Measurements from ENCODE around the gene POLR1C. TPM values are rescaled to one million over a fixed set of nuclear protein-coding genes. Genes with fewer than 3 reads are reported as not detected.

POLR1C gene
- total RNA-seq, 1 donor from 2014 or later: 45.4 TPM

DNA sequence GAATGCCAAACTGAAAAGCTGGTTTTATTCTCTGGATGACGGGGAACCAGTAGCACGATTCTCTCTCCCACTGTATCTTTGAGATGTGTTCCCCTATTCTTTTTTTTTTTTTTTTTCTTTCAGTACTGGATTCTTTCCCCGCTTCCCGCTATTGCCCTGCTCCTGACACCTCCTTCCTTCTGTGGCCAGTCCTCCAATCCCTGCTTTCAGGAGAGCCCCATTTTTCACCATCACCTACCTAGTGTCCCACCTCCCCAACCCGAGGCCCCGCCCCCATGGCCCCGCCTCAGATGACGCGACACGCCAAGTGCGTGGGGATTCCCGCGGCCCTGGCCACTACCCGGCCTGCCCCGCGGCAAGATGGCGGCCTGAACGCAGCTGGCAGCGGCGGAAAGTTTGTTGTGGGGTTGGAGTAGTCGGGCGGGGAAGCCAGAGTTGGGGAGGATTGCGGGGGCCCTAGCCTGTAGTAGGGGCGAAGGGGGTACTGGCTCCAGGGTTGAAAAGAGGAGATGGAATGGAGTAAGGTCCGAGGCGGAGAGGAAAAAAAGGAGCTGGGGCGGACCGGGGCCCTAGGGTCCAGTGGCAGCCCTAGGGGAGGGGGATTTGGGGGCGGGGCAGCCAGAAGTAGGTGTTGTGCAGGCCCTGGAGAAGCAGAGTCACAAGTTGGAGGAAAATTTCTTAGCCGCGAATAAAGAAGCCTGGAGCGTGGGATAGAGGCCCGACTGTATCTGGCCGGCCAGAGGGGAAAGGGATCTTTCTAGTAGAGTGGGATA lies 39.5 kb upstream of the POLR1C start, which contains the start of gene TJAP1:
TJAP1 (plus strand) TSS at position 336 of the 773 bp plus-strand sequence. CDS start 21,432 bp downstream, outside the sequence.
- Mint-ChIP-seq H3K9me3 (ENCODE audit: low read depth) (no peaks in the 10 kb centered on the region), H3K36me3 (ENCODE audit: insufficient read depth) (peaks cover 6% of the 10 kb centered on the region), H3K4me1 (ENCODE audit: low read depth) (peaks cover 26% of the 10 kb centered on the region), H3K27ac (peak within 1 kb of the TSS; percentile 93), H3K27me3 (no peaks in the 10 kb centered on the region), H3K4me3 (ENCODE audit: low read depth) (peak within 1 kb of the TSS; percentile 78)
- peak; percentile 96 for DNase-seq (ENCODE audit: low spot score, unreplicated experiment)
- TF ChIP-seq, protein P1, sequence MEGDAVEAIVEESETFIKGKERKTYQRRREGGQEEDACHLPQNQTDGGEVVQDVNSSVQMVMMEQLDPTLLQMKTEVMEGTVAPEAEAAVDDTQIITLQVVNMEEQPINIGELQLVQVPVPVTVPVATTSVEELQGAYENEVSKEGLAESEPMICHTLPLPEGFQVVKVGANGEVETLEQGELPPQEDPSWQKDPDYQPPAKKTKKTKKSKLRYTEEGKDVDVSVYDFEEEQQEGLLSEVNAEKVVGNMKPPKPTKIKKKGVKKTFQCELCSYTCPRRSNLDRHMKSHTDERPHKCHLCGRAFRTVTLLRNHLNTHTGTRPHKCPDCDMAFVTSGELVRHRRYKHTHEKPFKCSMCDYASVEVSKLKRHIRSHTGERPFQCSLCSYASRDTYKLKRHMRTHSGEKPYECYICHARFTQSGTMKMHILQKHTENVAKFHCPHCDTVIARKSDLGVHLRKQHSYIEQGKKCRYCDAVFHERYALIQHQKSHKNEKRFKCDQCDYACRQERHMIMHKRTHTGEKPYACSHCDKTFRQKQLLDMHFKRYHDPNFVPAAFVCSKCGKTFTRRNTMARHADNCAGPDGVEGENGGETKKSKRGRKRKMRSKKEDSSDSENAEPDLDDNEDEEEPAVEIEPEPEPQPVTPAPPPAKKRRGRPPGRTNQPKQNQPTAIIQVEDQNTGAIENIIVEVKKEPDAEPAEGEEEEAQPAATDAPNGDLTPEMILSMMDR (IDR thresholded peaks at IDR 0.05; ENCODE audit: unreplicated experiment): no peak

- DNase-seq (ENCODE audit: low spot score, unreplicated experiment): no peak
- H3K4me1 Mint-ChIP-seq (ENCODE audit: low read depth): peaks cover 26% of the 10 kb centered on the region
- no peaks in the 10 kb centered on the region for H3K9me3 Mint-ChIP-seq (ENCODE audit: low read depth)
- H3K36me3 Mint-ChIP-seq (ENCODE audit: insufficient read depth): peaks cover 6% of the 10 kb centered on the region
- H3K4me3 Mint-ChIP-seq (ENCODE audit: low read depth): peak overlapping the region; percentile 78
- no peaks in the 10 kb centered on the region for H3K27me3 Mint-ChIP-seq
- peak overlapping the region; percentile 93 for H3K27ac Mint-ChIP-seq
- TF ChIP-seq, protein P1 (IDR thresholded peaks at IDR 0.05; ENCODE audit: unreplicated experiment): no peak
These were observed 38.9 kb upstream of the POLR1C start for GRCh38 chr6:43478008-43478372.

DNA sequence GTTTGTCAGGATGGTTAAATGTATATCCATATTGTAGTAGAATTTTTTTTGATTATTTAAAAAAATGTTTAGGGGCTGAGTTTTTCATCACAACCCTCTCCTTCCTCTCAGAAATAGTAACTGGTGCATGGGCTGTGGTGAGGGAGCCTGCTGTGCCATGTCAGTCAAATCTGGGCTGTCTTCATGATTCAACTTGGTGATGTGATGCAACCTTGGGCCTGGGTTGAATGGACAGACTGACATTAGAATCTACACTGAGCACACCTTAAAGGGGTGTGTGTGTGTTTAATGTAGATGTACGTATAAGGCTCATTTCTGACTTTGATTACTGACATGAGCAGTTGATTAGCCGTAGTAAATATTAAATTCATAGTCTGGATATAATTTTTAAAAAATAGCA lies 35.8 kb upstream of the POLR1C start:
- no peak overlapping the region for H3K4me3 Mint-ChIP-seq (ENCODE audit: low read depth)
- peaks cover 6% of the 10 kb centered on the region for H3K36me3 Mint-ChIP-seq (ENCODE audit: insufficient read depth)
- H3K27ac Mint-ChIP-seq: no peak overlapping the region
- H3K27me3 Mint-ChIP-seq: no peaks in the 10 kb centered on the region
- no peak for DNase-seq (ENCODE audit: low spot score, unreplicated experiment)
- no peaks in the 10 kb centered on the region for H3K9me3 Mint-ChIP-seq (ENCODE audit: low read depth)
- H3K4me1 Mint-ChIP-seq (ENCODE audit: low read depth): peaks cover 26% of the 10 kb centered on the region
- TF ChIP-seq, protein P1 (IDR thresholded peaks at IDR 0.05; ENCODE audit: unreplicated experiment): no peak

GRCh38 chr6:43481591-43482236 lies 35.2 kb upstream of the POLR1C start:
- Mint-ChIP-seq H3K27ac (peak overlapping the region; percentile 34), H3K4me1 (ENCODE audit: low read depth) (peaks cover 26% of the 10 kb centered on the region), H3K27me3 (no peaks in the 10 kb centered on the region), H3K9me3 (ENCODE audit: low read depth) (no peaks in the 10 kb centered on the region), H3K36me3 (ENCODE audit: insufficient read depth) (peaks cover 7% of the 10 kb centered on the region), H3K4me3 (ENCODE audit: low read depth) (no peak overlapping the region)
- no peak for DNase-seq (ENCODE audit: low spot score, unreplicated experiment)
- TF ChIP-seq, protein P1 (IDR thresholded peaks at IDR 0.05; ENCODE audit: unreplicated experiment): no peak

DNA sequence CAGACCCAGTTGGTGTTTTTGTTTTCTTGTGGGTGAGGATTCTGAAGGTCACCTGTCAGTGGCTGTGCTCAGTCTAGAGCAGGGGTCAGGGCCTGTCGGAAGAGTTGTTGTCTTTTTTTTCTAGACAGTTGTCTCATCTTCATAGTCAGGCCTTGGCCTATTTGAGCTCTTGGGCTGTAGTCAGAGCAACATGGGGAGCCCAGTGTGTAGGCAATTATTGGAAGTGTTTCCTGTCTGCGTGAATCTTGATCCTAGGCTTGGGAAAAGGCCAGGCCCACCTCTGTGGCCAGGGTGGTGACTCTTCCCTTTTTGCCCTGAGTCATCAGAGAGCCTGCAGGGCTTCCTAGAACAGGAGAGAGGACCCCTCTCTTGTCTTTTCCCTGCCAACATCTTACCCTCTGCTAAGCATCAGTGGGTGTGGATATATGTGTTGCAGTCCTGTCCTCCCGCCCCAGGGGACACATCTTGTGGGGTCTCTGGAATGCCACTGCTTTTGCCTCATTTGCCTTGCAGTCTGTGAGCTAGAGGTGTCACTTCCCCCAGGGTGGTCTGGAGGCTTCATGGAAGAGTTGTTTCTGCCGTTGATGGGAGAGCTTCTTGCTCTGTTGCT lies 28.1 kb upstream of the POLR1C start:
- TF ChIP-seq, protein P1 (IDR thresholded peaks at IDR 0.05; ENCODE audit: unreplicated experiment): no peak
- peaks cover 4% of the 10 kb centered on the region for H3K36me3 Mint-ChIP-seq (ENCODE audit: insufficient read depth)
- H3K9me3 Mint-ChIP-seq (ENCODE audit: low read depth): no peaks in the 10 kb centered on the region
- no peak for DNase-seq (ENCODE audit: low spot score, unreplicated experiment)
- H3K27me3 Mint-ChIP-seq: no peaks in the 10 kb centered on the region
- peak overlapping the region; percentile 59 for H3K27ac Mint-ChIP-seq
- no peak overlapping the region for H3K4me3 Mint-ChIP-seq (ENCODE audit: low read depth)
- H3K4me1 Mint-ChIP-seq (ENCODE audit: low read depth): peaks cover 2% of the 10 kb centered on the region

All from progenitor cell of endocrine pancreas (in vitro differentiated cells).